NCI-H226 (cell line): ENCODE data around the gene HRH3.
A peak's percentile ranks its signal among the peaks of the same experiment; 100 is the strongest.

Experiments used
- DNase-seq: peaks from one replicate; pipeline ENCODE4 v3.0.0-alpha.2; 2015

The HRH3 gene

GRCh38 chr20:62219992-62220665 is at the start of gene HRH3:
TSS of gene HRH3 (minus strand) at chr20:62220278. CDS start at chr20:62219970, 308 bp downstream.
- peak; percentile 27 for DNase-seq

- no peak for DNase-seq
These were observed 49.8 kb upstream of the HRH3 start for GRCh38 chr20:62269871-62270270.

GRCh38 chr20:62269378-62269777 is 49.3 kb upstream of the HRH3 start:
- DNase-seq, result no peak

- no peak for DNase-seq
These were observed 48.3 kb upstream of the HRH3 start for GRCh38 chr20:62268228-62268900.

- DNase-seq, result no peak
These were observed 47.5 kb upstream of the HRH3 start for GRCh38 chr20:62267543-62267942.

GRCh38 chr20:62266851-62267250 is 46.8 kb upstream of the HRH3 start:
- no peak for DNase-seq

- DNase-seq, result no peak
These were observed 46.3 kb upstream of the HRH3 start for GRCh38 chr20:62266340-62266739.

GRCh38 chr20:62265365-62265764 is 45.3 kb upstream of the HRH3 start:
- DNase-seq, result no peak

- DNase-seq, result no peak
These were observed 43.3 kb upstream of the HRH3 start for GRCh38 chr20:62263396-62263795.

GRCh38 chr20:62262064-62262463 is 42.0 kb upstream of the HRH3 start:
- no peak for DNase-seq

GRCh38 chr20:62259294-62259565 is 39.2 kb upstream of the HRH3 start:
- DNase-seq, result no peak

- peak; percentile 48 for DNase-seq
These were observed 38.6 kb upstream of the HRH3 start for GRCh38 chr20:62258499-62259293.

- no peak for DNase-seq
These were observed 35.9 kb upstream of the HRH3 start for GRCh38 chr20:62255976-62256375.

- no peak for DNase-seq
These were observed 34.1 kb upstream of the HRH3 start for GRCh38 chr20:62254021-62254724.

- no peak for DNase-seq
These were observed 33.3 kb upstream of the HRH3 start for GRCh38 chr20:62253398-62253797.

- no peak for DNase-seq
These were observed 32.4 kb upstream of the HRH3 start for GRCh38 chr20:62252342-62252966.

- no peak for DNase-seq
These were observed 28.9 kb upstream of the HRH3 start for GRCh38 chr20:62248890-62249560.

GRCh38 chr20:62246872-62247652 is 27.0 kb upstream of the HRH3 start:
- DNase-seq, result no peak

- DNase-seq, result no peak
These were observed 26.4 kb upstream of the HRH3 start for GRCh38 chr20:62246431-62246830.

- no peak for DNase-seq
These were observed 25.8 kb upstream of the HRH3 start for GRCh38 chr20:62245911-62246280.

- DNase-seq, result no peak
These were observed 24.6 kb upstream of the HRH3 start for GRCh38 chr20:62244644-62245108.
